T-helper 2 cell treated with Interferon-gamma antibody and Interleukin-4, amounts not matched to agents 100 ng/mL and 5 ng/mL, for 36 hours (primary cell): ENCODE results near the gene SRPRB. TPM values are rescaled to one million over a fixed set of nuclear protein-coding genes. Genes with fewer than 3 reads are reported as not detected.

Experiments used
- intact Hi-C: fragments of 100-400 bp; cut with micrococcal nuclease; formaldehyde crosslinking; loops from one replicate; pipeline ENCODE4 v1.15.1; 2023
- total RNA-seq: library from RNA; stranded (reverse); gene quantifications from 2 replicates; pipeline ENCODE4 v1.2.3, GENCODE V29; 2022

Gene SRPRB
- total RNA-seq, 1 donor from 2014 or later: 68.2 TPM

GRCh38 chr3:133825969-133826727 lies 20.5 kb downstream of the SRPRB start:
- intact Hi-C loops: no loop called here

GRCh38 chr3:133827136-133827535 lies 21.5 kb downstream of the SRPRB start:
- intact Hi-C loops: no loop called here

- intact Hi-C loops: no loop called here
These were observed 22.1 kb downstream of the SRPRB start for GRCh38 chr3:133827684-133828083.

- intact Hi-C loops: no loop called here
These were observed 23.1 kb downstream of the SRPRB start for GRCh38 chr3:133828576-133829309.

GRCh38 chr3:133829310-133829707 lies 23.7 kb downstream of the SRPRB start:
- intact Hi-C loops: no loop called here

GRCh38 chr3:133830071-133830470 lies 24.5 kb downstream of the SRPRB start:
- intact Hi-C loops: no loop called here

- intact Hi-C loops: no loop called here
These were observed 26.6 kb downstream of the SRPRB start for GRCh38 chr3:133831966-133832801.

- intact Hi-C loops: no loop called here
These were observed 27.2 kb downstream of the SRPRB start for GRCh38 chr3:133832802-133833144.

GRCh38 chr3:133833267-133833666 lies 27.7 kb downstream of the SRPRB start:
- intact Hi-C loops: no loop called here

GRCh38 chr3:133833880-133834620 lies 28.4 kb downstream of the SRPRB start:
- intact Hi-C loops: no loop called here

- intact Hi-C loops: no loop called here
These were observed 29.2 kb downstream of the SRPRB start for GRCh38 chr3:133834621-133835417.

GRCh38 chr3:133835418-133835743 lies 29.8 kb downstream of the SRPRB start:
- intact Hi-C loops: no loop called here

- intact Hi-C loops: no loop called here
These were observed 30.3 kb downstream of the SRPRB start for GRCh38 chr3:133835961-133836360.

GRCh38 chr3:133836497-133837158 lies 31.0 kb downstream of the SRPRB start:
- intact Hi-C loops: no loop called here

GRCh38 chr3:133837487-133838295 lies 32.1 kb downstream of the SRPRB start:
- intact Hi-C loops: no loop called here

GRCh38 chr3:133838296-133838789 lies 32.7 kb downstream of the SRPRB start:
- intact Hi-C loops: no loop called here

GRCh38 chr3:133838916-133839800 lies 33.5 kb downstream of the SRPRB start:
- intact Hi-C loops: no loop called here
